Keratinocyte (primary cell): ENCODE data around the gene ZNF496.

Experiments used
- EZH2 ChIP-seq: IDR thresholded peaks from one replicate; pipeline ENCODE4 v1.6.1; 2012; ENCODE audit warnings: inconsistent platforms, mild to moderate bottlenecking, low read length, moderate library complexity
- TF ChIP-seq, protein P1 (sequence below), 3 experiments: IDR thresholded peaks in 1 of 3; conservative IDR thresholded peaks in 1 of 3; optimal IDR thresholded peaks in 1 of 3; 2 replicates in 2 of 3; 3 replicates in 1 of 3; pipeline versions ENCODE3 to v1.5.1; 2011; ENCODE audit warnings: low read length in 3 of 3, mild to moderate bottlenecking in 3 of 3, moderate library complexity in 2 of 3, control low read depth in 1 of 3, inconsistent platforms in 1 of 3; ENCODE audit not compliant: insufficient read depth in 2 of 3; ENCODE audit errors: extremely low read depth in 1 of 3

DNA sequence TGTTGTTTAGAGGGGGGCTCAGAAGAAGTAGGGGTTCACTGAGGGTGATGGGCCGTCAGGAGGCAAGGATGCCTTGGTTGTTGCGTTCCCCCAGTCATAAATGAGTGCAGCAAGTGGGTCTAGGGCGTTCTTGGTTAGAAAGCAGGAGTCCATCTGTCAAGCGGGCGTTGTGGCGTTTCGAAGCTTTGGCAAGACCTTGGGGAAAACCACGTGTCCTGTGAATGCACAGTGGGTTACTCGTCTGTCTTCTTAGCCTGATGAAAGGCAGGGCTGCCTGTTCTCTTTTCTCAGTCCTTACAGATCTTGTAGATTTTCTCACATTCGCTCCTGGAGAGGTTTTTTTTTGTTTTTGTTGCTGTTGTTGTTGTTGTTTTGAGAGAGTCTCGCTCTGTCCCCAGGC lies 6.3 kb upstream of the ZNF496 start:
- no peak for TF ChIP-seq EZH2
- TF ChIP-seq, protein P1, sequence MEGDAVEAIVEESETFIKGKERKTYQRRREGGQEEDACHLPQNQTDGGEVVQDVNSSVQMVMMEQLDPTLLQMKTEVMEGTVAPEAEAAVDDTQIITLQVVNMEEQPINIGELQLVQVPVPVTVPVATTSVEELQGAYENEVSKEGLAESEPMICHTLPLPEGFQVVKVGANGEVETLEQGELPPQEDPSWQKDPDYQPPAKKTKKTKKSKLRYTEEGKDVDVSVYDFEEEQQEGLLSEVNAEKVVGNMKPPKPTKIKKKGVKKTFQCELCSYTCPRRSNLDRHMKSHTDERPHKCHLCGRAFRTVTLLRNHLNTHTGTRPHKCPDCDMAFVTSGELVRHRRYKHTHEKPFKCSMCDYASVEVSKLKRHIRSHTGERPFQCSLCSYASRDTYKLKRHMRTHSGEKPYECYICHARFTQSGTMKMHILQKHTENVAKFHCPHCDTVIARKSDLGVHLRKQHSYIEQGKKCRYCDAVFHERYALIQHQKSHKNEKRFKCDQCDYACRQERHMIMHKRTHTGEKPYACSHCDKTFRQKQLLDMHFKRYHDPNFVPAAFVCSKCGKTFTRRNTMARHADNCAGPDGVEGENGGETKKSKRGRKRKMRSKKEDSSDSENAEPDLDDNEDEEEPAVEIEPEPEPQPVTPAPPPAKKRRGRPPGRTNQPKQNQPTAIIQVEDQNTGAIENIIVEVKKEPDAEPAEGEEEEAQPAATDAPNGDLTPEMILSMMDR (optimal IDR thresholded peaks at IDR 0.05 in 1 of 3, IDR thresholded peaks at IDR 0.05 in 1 of 3, conservative IDR thresholded peaks at IDR 0.05 in 1 of 3; ENCODE audit: extremely low read depth in 1 of 3, insufficient read depth in 2 of 3, low read length in 3 of 3): no peak
